ENCODE results near the gene RTN4RL1.
A peak's percentile ranks its signal among the peaks of the same experiment; 100 is the strongest.

RTN4RL1 gene

GRCh38 chr17:2044263-2044894, 19.2 kb upstream of the RTN4RL1 start:
- DNase-seq: no peak

GRCh38 chr17:2043785-2044184, 18.7 kb upstream of the RTN4RL1 start:
- DNase-seq: no peak

GRCh38 chr17:2042933-2043332, 17.8 kb upstream of the RTN4RL1 start:
- DNase-seq: no peak

- DNase-seq: peak; percentile 8 to 60 (median 28)
Measured at GRCh38 chr17:2042390-2042847, 17.3 kb upstream of the RTN4RL1 start.

GRCh38 chr17:2041561-2042389, 16.6 kb upstream of the RTN4RL1 start, which contains the start of gene OVCA2:
Gene OVCA2, plus strand, starts transcription at chr17:2042022. Its CDS starts 26 bp downstream, at chr17:2042048.
- peak; percentile 91 to 96 (median 95) for DNase-seq

GRCh38 chr17:2040942-2041560, 15.9 kb upstream of the RTN4RL1 start:
- DNase-seq: no peak

- no peak for DNase-seq
Measured at GRCh38 chr17:2040219-2040827, 15.2 kb upstream of the RTN4RL1 start.

GRCh38 chr17:2037155-2037554, 12.0 kb upstream of the RTN4RL1 start:
- no peak for DNase-seq

GRCh38 chr17:2035541-2036488, 10.7 kb upstream of the RTN4RL1 start:
- no peak for DNase-seq

GRCh38 chr17:2034806-2035540, 9.8 kb upstream of the RTN4RL1 start:
- no peak for DNase-seq

- no peak for DNase-seq
Measured at GRCh38 chr17:2034157-2034556, 9.0 kb upstream of the RTN4RL1 start.

GRCh38 chr17:2033153-2033552, 8.0 kb upstream of the RTN4RL1 start:
- DNase-seq: no peak

- no peak for DNase-seq
Measured at GRCh38 chr17:2030779-2031163, 5.6 kb upstream of the RTN4RL1 start.

- DNase-seq: peak; percentile 75 to 85 (median 85)
Measured at GRCh38 chr17:2029911-2030778, 5.0 kb upstream of the RTN4RL1 start, which contains the start of gene DPH1. Gene DPH1, plus strand, starts transcription at chr17:2030153. Its CDS starts 17 bp downstream, at chr17:2030170.

GRCh38 chr17:2028737-2029136, 3.6 kb upstream of the RTN4RL1 start:
- peak in 1 of 3 experiments; percentile 45 for DNase-seq

- DNase-seq: no peak
Measured at GRCh38 chr17:2028234-2028614, 3.1 kb upstream of the RTN4RL1 start.

- no peak for DNase-seq
Measured at GRCh38 chr17:2027528-2028233, 2.5 kb upstream of the RTN4RL1 start.

- peak; percentile 8 to 64 (median 56) for DNase-seq
Measured at GRCh38 chr17:2025622-2026309, 632 bp upstream of the RTN4RL1 start.

Data from NCI-H1417 (cell line).